NCI-H128 (cell line): Measurements from ENCODE around the gene DCP1A.

Experiments used
- DNase-seq: peaks from one replicate; lab custom pipeline; 2025; ENCODE audit not compliant: unreplicated experiment; lab: John Stamatoyannopoulos, UW

DCP1A gene

DNA sequence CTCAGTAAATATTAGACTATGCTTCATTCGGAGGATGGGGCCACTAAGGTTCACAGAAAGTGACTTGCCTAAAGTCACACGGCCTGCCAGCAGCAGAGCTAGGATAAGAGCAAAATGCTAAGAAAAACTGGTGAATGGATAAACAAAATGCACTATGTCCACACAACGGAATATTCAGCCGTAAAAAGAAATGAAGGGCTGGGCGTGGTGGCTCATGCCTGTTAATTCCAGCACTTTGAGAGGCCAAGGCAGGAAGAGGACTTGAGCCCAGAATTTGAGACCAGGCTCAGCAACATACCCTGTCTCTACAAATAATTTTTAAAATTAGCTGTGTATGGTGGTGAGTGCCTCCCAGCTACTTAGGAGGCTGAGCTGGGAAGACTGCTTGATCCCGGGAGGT, 99.2 kb downstream of the DCP1A start:
- DNase-seq = no peak

DNA sequence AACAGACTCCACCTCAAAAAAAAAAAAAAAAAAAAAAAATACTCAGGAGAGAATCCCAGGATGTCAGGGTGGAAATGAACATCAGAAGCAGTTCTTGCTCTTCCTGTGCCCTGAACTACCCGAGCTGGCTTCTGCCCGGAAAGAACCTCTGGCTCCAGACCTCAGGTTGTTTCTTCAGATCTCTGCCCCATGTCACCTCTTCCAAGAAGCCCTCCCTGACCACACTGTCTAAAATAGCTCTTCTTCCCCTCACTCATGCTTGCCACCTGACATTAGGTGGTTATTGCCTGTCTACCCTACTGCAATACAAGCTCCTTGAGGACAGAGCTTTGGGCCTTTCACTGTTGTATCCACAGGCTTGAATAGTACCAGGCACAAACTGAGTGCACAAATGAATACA, 99.7 kb downstream of the DCP1A start:
- no peak for DNase-seq

DNA sequence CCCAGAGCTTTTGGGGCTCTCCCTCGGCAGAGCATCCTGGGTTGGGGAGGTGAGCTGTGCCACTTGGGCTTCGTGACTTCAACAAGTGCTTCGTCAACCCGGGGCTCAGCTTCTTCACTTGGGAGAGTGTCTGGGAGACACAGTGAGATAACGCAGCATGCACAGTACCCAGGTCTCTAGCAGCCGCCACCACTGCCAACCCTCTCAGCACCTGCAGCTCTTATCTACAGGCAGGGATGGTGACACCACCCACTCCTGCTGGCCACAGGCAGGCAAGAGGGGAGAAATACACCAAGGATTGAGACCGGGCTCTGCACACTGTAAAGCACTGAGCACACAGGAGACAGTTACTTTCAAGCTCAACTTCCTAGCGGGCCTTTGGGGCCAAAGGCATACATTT, 103.1 kb downstream of the DCP1A start:
- DNase-seq = no peak

DNA sequence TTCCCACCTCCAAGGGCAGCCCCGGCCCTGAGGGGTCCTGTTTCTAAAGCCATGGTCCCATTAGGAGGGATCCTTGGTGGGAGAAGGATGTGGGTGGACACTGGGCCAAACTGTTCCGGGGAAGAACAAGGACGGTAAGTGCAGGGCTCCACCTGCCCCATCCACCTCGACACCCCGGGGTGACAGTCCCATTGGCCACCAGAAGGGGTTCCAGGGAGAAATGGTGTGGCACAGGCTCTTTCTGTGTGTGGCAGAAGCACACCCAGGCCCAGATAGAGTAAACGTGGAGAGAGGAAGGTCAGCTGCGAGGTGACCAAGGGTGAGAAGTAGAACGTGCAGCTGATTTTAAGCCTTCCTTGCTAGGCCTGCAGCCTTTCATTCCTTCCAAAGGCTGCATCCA, 103.6 kb downstream of the DCP1A start:
- no peak for DNase-seq

DNA sequence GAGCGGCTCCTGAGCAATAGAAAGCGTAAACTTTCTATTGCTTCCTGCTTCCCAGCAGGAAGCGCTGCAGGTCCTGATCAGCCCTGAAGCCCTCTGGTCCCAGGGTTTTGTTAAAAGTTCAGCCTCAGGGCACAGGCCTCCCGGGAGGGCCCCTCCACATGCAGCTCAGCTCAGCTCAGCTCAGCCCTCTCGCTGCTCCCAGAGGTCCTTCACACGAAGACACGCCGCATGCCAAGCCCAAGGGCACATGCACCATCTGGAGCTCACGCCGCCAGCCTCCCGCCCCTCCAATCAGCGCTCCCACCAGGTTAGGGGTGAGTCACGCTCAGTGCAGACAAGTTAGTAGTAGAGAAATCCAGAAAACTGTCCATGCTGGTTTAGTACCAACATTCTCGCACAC, 104.2 kb downstream of the DCP1A start:
- no peak for DNase-seq

DNA sequence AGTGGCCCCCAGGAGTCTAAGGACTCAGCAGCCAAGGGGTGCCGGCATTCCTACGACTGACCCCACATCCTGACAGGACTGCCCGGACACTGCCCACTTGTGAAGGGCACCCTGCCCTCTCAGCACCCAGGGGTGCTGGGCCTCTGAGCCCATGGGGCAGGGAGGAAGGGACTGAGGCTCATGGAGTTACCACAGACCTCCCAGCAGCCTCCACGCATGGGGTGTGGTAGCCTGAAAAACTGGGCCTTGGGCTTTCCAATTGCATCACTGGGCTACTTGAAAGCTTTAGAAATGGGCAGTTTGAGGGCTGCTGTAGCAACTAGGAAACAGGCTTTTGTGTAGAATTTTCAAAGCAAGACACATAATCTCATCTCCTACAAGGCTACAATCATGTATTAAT, 104.7 kb downstream of the DCP1A start:
- no peak for DNase-seq

DNA sequence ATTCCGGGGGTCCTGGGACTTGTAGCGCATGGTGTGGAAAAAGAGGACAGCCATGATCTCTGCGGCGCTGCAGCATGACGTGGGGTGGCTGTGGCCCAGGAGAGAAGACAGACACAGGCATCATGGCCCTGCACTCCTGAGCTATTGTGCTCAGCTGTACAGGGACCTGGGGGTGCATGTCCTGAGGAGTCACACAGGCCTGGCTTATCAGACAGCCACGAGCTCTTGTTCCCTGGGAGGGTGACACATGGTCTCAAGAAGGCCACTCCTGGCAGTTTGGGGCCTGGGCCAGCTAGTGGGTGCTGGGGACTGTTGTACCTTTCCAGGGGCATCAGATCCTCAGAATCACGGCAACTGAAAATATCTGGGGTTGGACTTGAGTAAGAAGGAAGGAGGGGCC, 105.2 kb downstream of the DCP1A start:
- DNase-seq = no peak

DNA sequence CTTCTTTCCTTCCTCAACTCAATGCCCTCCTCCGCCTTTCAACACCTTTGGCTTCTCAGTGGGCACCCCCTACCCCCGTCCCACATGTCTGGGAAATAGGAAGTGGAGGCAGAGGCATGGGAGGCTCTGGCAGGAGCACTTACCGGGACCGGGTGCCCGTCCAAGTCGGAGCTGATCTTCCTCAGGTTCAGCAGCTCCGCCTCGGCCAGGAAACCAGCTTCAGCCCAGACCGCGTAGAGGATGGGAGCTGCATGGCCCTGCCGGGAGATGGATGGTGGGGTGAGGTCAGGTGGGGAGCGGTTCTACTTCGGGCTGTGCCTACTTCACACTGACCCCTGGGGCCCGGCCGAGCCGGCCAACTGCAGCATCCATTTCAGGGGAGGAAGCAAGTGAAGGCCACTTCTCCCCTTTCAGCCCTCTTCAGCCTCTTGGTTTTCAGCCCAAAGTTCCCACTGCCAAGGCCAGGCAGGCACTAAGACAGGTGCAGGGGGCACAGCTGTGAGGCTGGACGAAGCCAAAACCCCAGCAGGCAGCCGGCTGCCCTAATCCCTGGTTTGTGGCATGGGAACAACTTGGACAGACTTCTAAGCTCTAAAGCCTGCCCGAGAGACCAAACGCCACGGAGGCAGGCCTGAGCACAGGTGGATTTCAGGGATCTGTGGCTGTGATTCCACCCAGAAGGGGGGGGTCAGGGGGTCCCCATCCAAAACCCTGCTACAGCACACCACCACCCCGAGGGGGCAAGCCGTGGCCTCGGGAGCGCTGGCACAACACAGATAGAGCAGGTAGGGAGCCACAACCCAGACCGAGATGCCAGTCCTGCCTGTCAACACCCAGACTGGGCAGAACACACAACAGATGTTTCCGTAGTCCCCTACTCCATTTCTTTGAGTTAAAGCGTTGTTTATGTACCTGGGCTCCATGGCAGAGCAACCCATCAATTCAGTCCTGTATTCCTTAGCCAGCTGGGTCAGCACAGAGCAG, 106.1 kb downstream of the DCP1A start:
- no peak for DNase-seq

DNA sequence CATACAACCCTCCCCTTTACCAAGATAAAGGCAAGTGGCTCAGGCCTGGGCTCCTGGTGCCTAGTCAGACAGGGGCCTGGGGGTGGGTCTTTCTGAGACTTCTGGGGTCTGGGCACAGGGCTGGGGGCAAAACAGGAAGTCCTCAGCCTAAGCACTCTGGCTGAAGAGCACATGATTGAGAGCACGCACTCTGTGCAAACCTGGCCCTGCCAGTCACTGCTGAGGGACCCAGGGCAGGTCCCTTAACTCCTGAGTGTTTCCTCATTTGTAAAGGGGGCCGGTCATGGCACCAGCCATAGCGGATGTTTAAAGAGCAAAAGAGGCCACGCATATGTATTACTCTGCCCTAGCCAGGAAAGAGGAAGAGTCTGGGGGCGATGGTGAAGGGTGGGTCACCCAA, 107.5 kb downstream of the DCP1A start:
- DNase-seq = no peak

DNA sequence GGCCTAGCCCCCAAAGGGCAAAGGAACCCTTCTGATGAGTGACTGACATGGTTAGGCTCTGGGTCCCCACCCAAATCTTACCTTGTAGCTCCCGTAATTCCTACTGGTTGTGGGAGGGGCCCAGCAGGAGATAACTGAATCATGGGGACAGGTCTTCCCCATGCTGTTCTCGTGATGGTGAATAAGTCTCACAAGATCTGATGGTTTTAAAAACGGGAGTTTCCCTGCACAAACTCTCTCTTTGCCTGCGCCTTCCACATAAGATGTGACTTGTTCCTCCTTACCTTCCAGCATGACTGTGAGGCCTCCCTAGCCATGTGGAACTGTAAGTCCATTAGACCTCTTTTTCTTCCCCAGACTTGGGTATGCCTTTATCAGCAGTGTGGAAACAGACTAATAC, 108.5 kb downstream of the DCP1A start:
- no peak for DNase-seq

DNA sequence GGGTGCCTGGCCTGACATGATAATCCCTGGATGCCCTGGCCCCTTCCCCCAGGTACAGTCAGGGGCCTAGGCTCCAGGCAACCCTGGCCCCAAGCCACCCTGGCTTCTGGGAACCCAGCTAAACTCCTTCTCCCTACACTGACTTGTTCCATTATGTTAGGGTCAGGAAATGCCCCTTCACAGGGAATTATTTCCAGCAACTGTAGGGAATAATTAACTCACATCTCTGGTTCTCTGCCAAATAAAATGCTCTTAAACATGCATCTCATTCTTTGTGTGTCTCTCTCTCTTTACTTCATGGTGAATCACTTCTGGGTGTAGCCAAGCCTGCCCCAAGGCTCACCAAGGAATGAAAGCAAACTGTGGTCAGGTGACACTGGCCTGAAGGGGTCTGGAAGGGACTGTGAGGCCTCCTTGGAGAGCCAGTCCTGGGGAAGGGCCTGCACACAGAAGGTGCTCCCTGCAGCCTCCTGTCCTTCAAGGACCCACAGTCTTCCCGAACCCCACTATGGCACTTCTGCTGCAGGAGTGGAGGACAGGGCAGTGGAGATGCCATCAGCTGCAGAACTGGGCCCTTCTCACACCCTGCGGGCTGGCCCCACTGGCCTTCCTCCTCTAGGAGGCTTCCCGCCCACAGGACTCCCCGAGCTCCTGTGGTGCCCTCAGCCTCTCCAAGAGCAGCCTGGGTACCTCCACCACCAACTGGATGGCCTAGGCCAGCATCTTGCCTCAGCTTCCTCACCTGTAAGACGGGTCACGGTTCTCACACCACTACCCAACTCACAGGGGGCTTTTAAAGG, 109.1 kb downstream of the DCP1A start:
- no peak for DNase-seq

DNA sequence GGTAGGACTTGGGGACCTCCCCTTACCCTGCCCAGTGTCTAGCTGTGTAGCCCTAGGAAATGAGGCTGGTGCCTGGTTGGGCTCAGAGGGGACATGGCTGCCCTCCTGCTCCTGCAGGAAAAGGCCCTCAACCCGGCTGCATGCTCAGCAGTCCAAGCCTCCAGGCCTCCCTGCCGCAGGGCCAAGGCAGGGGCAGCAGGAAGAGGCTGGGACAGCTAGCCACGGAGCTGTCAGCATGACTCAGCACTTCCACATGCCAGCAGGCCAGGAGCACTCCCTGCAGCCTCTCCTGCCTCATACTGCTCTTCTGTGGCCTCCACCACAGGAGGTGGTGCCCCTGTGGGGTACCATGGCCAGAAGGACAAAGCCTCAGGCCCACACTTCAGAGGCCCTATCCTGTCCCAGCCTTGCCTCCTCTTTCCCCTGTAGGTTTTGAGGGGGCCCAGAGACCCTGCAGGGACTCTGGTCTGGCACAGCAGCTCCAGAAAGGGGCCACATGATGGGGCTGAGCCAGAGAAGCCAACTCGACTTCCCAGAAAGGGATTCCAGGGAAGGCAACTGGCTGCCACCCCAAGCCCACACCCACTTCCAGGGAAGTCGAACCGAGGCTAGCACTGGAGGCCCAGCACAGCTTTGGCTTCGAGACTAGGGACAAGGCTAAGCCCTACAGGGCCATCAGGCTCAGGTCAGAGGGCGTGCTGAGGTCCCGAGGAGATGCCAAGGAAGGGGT, 111.1 kb downstream of the DCP1A start:
- DNase-seq = no peak

DNA sequence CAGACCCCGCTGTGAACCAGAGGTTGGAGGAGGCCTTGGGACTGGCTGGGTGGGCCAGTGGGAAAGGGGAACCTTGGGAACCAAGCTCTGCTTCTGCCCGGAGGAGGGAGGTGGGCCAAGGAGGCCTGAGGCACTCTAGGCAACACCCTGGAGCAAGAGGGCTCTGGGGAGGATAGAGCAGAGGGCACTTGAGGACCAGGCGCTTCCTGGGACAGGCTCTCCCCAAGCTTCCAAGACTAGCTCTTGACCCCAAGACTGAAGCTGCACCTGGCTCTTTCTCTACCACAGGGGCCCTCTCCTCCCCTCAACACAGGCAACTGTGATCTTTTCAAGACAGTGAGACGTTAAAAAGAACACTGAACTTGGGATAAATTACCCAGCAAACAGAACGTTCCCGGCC, 111.8 kb downstream of the DCP1A start:
- DNase-seq = no peak

DNA sequence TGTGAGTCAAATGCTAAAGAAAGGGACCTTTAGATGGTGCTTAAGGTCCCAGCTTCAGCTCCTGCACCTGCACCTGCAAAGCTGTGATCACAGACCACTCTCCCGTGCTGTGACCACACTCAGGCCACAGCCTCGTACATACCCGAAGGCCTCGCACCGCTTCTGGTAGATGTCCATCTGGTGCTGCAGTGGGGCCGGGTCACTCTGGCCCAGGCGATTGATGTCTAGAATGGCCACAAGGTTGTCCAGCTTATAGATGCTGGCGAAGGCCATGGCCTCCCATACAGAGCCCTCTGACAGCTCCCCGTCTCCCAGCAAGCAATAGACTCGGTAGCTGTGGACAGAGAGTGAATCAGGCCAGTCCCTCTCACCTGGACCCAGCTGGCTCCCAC, 112.5 kb downstream of the DCP1A start:
- DNase-seq = no peak

DNA sequence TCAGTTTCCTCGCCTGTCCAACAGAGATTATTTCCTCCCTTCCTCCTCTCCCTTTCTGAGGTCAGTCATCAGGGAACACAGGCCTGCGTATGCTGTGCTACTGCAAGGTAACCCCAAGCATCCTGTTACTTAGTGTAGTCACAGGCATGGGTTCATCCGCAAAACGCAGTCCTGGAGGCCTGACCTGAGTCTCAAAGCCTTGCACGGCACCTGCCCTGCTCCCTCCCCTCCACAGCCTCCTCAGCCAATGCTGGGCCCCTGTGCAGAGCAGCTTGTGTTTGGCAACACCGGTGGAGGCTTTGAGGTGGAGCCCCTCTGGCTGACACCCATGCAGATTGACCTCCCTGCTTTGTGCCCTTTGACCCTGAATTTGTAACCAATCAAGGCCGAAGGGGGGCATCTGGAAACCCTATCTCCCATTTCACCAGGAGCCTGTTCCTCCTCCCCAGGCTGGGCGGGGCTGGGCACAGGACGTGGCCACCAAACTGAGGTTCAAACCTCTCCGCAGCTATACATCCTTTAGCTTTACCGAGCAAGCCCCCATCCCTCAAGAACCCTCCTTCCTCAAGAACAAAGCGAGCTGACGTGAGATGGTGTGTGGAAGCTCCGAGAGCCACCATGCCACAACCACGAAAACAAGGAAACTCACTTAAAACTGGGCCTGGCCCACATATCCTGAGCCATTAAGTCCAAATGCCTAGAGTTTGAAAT, 113.1 kb downstream of the DCP1A start:
- DNase-seq = no peak
